HepG2 (cell line): ENCODE results near the gene PLCB4. TPM values are rescaled to one million over a fixed set of nuclear protein-coding genes. Genes with fewer than 3 reads are reported as not detected.

Source experiments
- ATM ChIP-seq: fragments of 450-650 bp; IDR thresholded peaks from 2 replicates; pipeline ENCODE4 v1.7.1; 2017; ENCODE audit warnings: mild to moderate bottlenecking, borderline replicate concordance
- CCAR2 ChIP-seq: fragments of 200-400 bp; formaldehyde crosslinking; optimal IDR thresholded peaks from 2 replicates; pipeline ENCODE3; 2018; ENCODE audit warnings: low read depth, mild to moderate bottlenecking, low read length, moderate library complexity
- GATAD1 ChIP-seq: IDR thresholded peaks from 2 replicates; pipeline ENCODE4 v1.6.1; 2016; ENCODE audit warnings: missing genetic modification reagents, missing compliant biosample characterization
- HDAC6 ChIP-seq: fragments of 200-600 bp; sonication (generic); IDR thresholded peaks from 2 replicates; pipeline ENCODE4 v1.7.0; 2017; ENCODE audit warnings: mild to moderate bottlenecking, antibody characterized with exemption, low read length, low read depth
- HMG20B ChIP-seq: conservative IDR thresholded peaks from 2 replicates; pipeline ENCODE4 v1.6.1; 2016; ENCODE audit warnings: missing genetic modification reagents, missing compliant biosample characterization
- HNF4G ChIP-seq, 2 experiments: sonication (generic) in 1 of 2; formaldehyde crosslinking in 1 of 2; IDR thresholded peaks; 2 replicates each; pipeline versions ENCODE4 v1.4.0 to v1.6.1; 2011 to 2020; ENCODE audit warnings: borderline replicate concordance in 2 of 2, low read depth in 2 of 2, mild to moderate bottlenecking in 2 of 2, low read length in 1 of 2, missing genetic modification reagents in 1 of 2, moderate library complexity in 1 of 2
- KDM3A ChIP-seq: IDR thresholded peaks from 2 replicates; pipeline ENCODE4 v1.6.1; 2018; ENCODE audit warnings: low read depth, missing compliant biosample characterization
- KDM5B ChIP-seq: sonication (generic); formaldehyde crosslinking; IDR thresholded peaks from 2 replicates; pipeline ENCODE4 v1.4.0; 2020; ENCODE audit warnings: missing genetic modification reagents, mild to moderate bottlenecking, borderline replicate concordance
- MED8 ChIP-seq: sonication (generic); formaldehyde crosslinking; IDR thresholded peaks from 2 replicates; pipeline ENCODE4 v1.8.1; 2023; ENCODE audit warnings: mild to moderate bottlenecking, missing genetic modification reagents; ENCODE audit not compliant: insufficient replicate concordance
- NFE2L2 ChIP-seq: fragments of 150-350 bp; IDR thresholded peaks from 2 replicates; pipeline ENCODE4 v1.6.1; 2014; ENCODE audit warnings: low read length
- NR3C1 ChIP-seq: sonication (generic); formaldehyde crosslinking; IDR thresholded peaks from 2 replicates; pipeline ENCODE4 v1.4.0; 2020; ENCODE audit warnings: missing genetic modification reagents
- PTBP1 ChIP-seq: fragments of 200-400 bp; formaldehyde crosslinking; IDR thresholded peaks from 2 replicates; pipeline ENCODE4 v1.6.1; 2018; ENCODE audit warnings: low read length, low read depth; ENCODE audit not compliant: poor library complexity, severe bottlenecking
- REXO4 ChIP-seq: sonication (generic); formaldehyde crosslinking; IDR thresholded peaks from 2 replicates; pipeline ENCODE4 v1.8.0; 2022; ENCODE audit warnings: missing genetic modification reagents, mild to moderate bottlenecking, borderline replicate concordance
- SNAPC2 ChIP-seq: sonication (generic); formaldehyde crosslinking; IDR thresholded peaks from 2 replicates; pipeline ENCODE4 v1.8.1; 2022; ENCODE audit warnings: mild to moderate bottlenecking, missing genetic modification reagents
- STAG1 ChIP-seq: sonication (generic); formaldehyde crosslinking; IDR thresholded peaks from 2 replicates; pipeline ENCODE4 v1.4.0; 2020; ENCODE audit warnings: missing genetic modification reagents
- ZEB1 ChIP-seq: IDR thresholded peaks from 2 replicates; pipeline ENCODE4 v1.6.1; 2012; ENCODE audit warnings: mild to moderate bottlenecking, low read depth, inconsistent platforms; ENCODE audit not compliant: insufficient replicate concordance
- ZNF253 ChIP-seq: sonication (generic); formaldehyde crosslinking; IDR thresholded peaks from 2 replicates; pipeline ENCODE4 v1.8.0; 2022; ENCODE audit warnings: mild to moderate bottlenecking, missing genetic modification reagents, borderline replicate concordance
- ZNF256 ChIP-seq: sonication (generic); formaldehyde crosslinking; conservative IDR thresholded peaks from 2 replicates; pipeline ENCODE4 v1.4.0; 2020; ENCODE audit warnings: missing genetic modification reagents
- ZNF264 ChIP-seq: sonication (generic); formaldehyde crosslinking; IDR thresholded peaks from 2 replicates; pipeline ENCODE4 v1.4.0; 2020; ENCODE audit warnings: missing genetic modification reagents
- ZNF337 ChIP-seq: sonication (generic); formaldehyde crosslinking; IDR thresholded peaks from 2 replicates; pipeline ENCODE4 v1.5.1; 2020; ENCODE audit warnings: missing genetic modification reagents, low read depth, mild to moderate bottlenecking, borderline replicate concordance
- ZNF460 ChIP-seq: sonication (generic); formaldehyde crosslinking; IDR thresholded peaks from 2 replicates; pipeline ENCODE4 v1.5.1; 2020; ENCODE audit warnings: missing genetic modification reagents, mild to moderate bottlenecking, borderline replicate concordance
- ZNF556 ChIP-seq: sonication (generic); formaldehyde crosslinking; IDR thresholded peaks from 2 replicates; pipeline ENCODE4 v1.4.0; 2020; ENCODE audit warnings: mild to moderate bottlenecking, missing genetic modification reagents, borderline replicate concordance
- ZNF672 ChIP-seq: sonication (generic); formaldehyde crosslinking; IDR thresholded peaks from 2 replicates; pipeline ENCODE4 v1.8.1; 2022; ENCODE audit warnings: missing genetic modification reagents
- polyA plus RNA-seq, 8 experiments: library from polyadenylated mRNA; depleted of rRNA in 3 of 8; stranded (reverse) in 7 of 8; unstranded in 1 of 8; fragments of >200 nt; fragmentation: Illumina TruSeq in 4 of 8; extraction: Trizol in 4 of 8; gene quantifications; 2 replicates each; pipeline versions ENCODE4 v1.2.1 to v1.2.3, GENCODE V29; 2011 to 2016; ENCODE audit warnings: low read depth in 4 of 8, missing spikeins in 1 of 8, mixed read lengths in 1 of 8; ENCODE audit not compliant: insufficient read depth in 1 of 8
- total RNA-seq, 5 experiments: library from RNA; depleted of rRNA; stranded (reverse); fragments of >200 nt; fragmentation: Illumina TruSeq; extraction: Trizol; gene quantifications; 2 replicates each; pipeline ENCODE4 v1.2.3, GENCODE V29; 2016; ENCODE audit warnings: low read depth in 1 of 5
- TF ChIP-seq, protein P1 (sequence below): sonication (generic); formaldehyde crosslinking; conservative IDR thresholded peaks from 2 replicates; pipeline ENCODE4 v1.8.0; 2022; ENCODE audit warnings: low read depth, missing genetic modification reagents
- TF ChIP-seq, protein P2 (sequence below): conservative IDR thresholded peaks from 2 replicates; pipeline ENCODE4 v1.6.1; 2018; ENCODE audit warnings: missing genetic modification reagents
- TF ChIP-seq, protein P3 (sequence below): IDR thresholded peaks from 2 replicates; pipeline ENCODE4 v1.6.1; 2016; ENCODE audit warnings: missing biosample characterization, missing genetic modification reagents, low read depth

PLCB4 gene
- total and polyA plus RNA-seq, 2 of the 13 experiments (the other 11 are each of a cell fraction or from before 2014, with no cell fraction given) = 0.01 TPM; not detected in 1

DNA sequence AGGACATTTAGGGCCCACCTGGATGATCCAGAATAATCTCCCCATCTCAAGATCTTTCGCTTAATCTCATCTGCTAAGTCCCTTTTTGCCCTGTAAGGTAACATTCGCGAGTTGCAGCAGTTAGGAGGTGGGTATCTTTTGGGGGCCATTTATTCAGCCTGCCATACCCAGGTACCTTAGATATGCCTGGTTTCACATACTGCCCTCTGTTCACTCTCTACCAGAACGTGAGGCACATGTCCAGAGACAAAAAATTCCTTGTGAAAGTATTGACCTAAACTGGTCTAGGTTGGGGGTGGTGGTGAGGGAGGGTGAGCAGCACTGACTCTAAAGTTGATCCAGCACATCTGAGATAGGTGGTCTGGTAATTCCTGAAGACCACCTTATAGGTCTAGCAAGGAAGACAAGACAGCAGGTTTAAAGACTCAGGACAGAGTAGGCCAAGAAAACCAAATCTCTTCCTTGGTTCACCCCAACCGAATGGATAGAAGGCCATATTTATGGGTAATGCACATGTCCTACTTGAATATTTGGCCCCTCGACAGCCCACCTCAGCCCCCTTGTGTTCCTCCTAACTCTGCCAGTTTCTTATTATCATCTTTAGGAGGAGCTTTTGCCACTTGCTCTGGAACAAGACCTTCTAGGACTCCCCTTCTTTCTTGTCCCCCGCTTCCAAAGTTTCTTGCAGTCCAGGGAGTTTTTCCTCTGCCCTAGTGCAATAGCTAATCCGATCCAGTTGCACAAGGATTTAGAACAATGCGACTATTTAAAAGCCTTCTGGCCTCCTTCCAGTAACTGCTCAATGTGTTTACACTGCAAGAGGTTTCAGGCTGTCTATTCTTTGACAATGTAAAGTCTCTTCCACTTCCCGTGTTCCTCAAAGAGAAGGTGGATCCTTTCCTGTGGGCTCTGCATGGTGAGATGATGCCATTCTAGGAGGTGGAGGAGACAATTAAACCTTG, 232.5 kb downstream of the PLCB4 start (continued):
- TF ChIP-seq, protein P1, sequence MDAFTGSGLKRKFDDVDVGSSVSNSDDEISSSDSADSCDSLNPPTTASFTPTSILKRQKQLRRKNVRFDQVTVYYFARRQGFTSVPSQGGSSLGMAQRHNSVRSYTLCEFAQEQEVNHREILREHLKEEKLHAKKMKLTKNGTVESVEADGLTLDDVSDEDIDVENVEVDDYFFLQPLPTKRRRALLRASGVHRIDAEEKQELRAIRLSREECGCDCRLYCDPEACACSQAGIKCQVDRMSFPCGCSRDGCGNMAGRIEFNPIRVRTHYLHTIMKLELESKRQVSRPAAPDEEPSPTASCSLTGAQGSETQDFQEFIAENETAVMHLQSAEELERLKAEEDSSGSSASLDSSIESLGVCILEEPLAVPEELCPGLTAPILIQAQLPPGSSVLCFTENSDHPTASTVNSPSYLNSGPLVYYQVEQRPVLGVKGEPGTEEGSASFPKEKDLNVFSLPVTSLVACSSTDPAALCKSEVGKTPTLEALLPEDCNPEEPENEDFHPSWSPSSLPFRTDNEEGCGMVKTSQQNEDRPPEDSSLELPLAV (CRISPR knock-in tag) = no peak
- no peak for TF ChIP-seq STAG1 (CRISPR knock-in tag)
- TF ChIP-seq NR3C1 (CRISPR knock-in tag) = no peak
- TF ChIP-seq ZNF256 (CRISPR knock-in tag) = no peak
- TF ChIP-seq CCAR2 = peak; percentile 52
- TF ChIP-seq MED8 (CRISPR knock-in tag) = no peak
- TF ChIP-seq ZNF337 (CRISPR knock-in tag) = no peak
- no peak for TF ChIP-seq HNF4G (IDR thresholded peaks at IDR 0.05; ENCODE audit: borderline replicate concordance, low read depth, low read length)
- no peak for TF ChIP-seq HNF4G (CRISPR knock-in tag; IDR thresholded peaks at IDR 0.05; ENCODE audit: borderline replicate concordance, low read depth)
- TF ChIP-seq SNAPC2 (CRISPR knock-in tag) = peak; percentile 91; the same call in 1 of the 2 replicates
- TF ChIP-seq, protein P2, sequence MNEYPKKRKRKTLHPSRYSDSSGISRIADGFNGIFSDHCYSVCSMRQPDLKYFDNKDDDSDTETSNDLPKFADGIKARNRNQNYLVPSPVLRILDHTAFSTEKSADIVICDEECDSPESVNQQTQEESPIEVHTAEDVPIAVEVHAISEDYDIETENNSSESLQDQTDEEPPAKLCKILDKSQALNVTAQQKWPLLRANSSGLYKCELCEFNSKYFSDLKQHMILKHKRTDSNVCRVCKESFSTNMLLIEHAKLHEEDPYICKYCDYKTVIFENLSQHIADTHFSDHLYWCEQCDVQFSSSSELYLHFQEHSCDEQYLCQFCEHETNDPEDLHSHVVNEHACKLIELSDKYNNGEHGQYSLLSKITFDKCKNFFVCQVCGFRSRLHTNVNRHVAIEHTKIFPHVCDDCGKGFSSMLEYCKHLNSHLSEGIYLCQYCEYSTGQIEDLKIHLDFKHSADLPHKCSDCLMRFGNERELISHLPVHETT = 0 out of 2 replicates have a peak, but pooled peaks have one; percentile 22
- TF ChIP-seq ZNF264 (CRISPR knock-in tag) = no peak; the same call in 1 of the 2 replicates
- no peak for TF ChIP-seq ZNF672
- TF ChIP-seq, protein P3, sequence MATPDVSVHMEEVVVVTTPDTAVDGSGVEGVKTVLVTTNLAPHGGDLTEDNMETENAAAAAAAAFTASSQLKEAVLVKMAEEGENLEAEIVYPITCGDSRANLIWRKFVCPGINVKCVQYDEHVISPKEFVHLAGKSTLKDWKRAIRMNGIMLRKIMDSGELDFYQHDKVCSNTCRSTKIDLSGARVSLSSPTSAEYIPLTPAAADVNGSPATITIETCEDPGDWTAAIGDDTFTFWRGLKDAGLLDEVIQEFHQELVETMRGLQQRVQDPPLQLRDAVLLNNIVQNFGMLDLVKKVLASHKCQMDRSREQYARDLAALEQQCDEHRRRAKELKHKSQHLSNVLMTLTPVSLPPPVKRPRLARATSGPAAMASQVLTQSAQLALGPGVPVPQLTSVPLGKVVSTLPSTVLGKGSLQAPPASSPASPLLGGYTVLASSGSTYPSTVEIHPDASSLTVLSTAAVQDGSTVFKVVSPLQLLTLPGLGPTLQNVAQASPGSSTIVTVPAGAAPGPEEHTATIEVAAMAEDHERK = no peak
- TF ChIP-seq KDM3A (CRISPR knock-in tag) = no peak
- TF ChIP-seq ZNF253 (CRISPR knock-in tag) = no peak
- TF ChIP-seq HDAC6 = no peak
- TF ChIP-seq NFE2L2 = no peak
- peak; percentile 69; the same call in 1 of the 2 replicates for TF ChIP-seq GATAD1 (CRISPR knock-in tag)
- no peak; the same call in 1 of the 2 replicates for TF ChIP-seq ZNF460 (CRISPR knock-in tag)
- peak; percentile 89 for TF ChIP-seq HMG20B
- TF ChIP-seq PTBP1 = no peak
- no peak for TF ChIP-seq REXO4 (CRISPR knock-in tag)
- TF ChIP-seq ZNF556 (CRISPR knock-in tag) = peak; percentile 57; the same call in 1 of the 2 replicates
- no peak for TF ChIP-seq KDM5B
- TF ChIP-seq ZEB1 = no peak
- no peak for TF ChIP-seq ATM
